ENCODE results near the gene ZNF280B. TPM values are rescaled to one million over a fixed set of nuclear protein-coding genes. Genes with fewer than 3 reads are reported as not detected.
"Not testable (repeated sequence)": the region's sequence is repeated elsewhere in the genome, so short reads cannot be mapped to it uniquely, and the experiment has no call there.

Gene ZNF280B
- total RNA-seq, 1 experiment from 2014 or later: 5.9 TPM

DNA sequence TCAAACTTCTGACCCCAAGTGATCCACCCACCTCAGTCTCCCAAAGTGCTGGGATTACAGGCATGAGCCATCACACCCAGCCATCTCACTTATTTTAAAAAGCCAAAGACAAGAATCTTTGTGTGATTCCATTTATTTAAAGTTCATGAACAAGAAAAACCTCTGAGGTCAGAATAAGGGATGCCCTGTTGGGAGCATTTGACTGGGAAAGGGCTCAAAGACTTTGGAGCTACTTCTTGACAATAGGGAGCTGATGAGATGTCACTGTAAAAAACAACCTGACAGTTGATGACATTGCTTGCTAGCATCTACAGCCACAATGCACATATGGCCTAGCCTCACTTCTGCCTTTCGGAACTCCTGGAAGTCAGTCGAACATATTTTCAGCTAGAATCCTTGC, 5.1 kb upstream of the ZNF280B start:
- H3K4me1 Mint-ChIP-seq: no peaks in the 10 kb centered on the region
- peaks cover 95% of the 10 kb centered on the region for H3K27me3 Mint-ChIP-seq (ENCODE audit: low read depth)
- peaks cover 27% of the 10 kb centered on the region for H3K9me3 Mint-ChIP-seq
- no peak overlapping the region for H3K27ac Mint-ChIP-seq
- no peak for DNase-seq (ENCODE audit: low spot score)
- ATAC-seq: no peak
- ChIA-PET POLR2A (no interaction called here), CTCF (no interaction called here)
- peaks cover 10% of the 10 kb centered on the region for H3K36me3 Mint-ChIP-seq
- no peak overlapping the region for H3K4me3 Mint-ChIP-seq
- TF ChIP-seq, protein P1, sequence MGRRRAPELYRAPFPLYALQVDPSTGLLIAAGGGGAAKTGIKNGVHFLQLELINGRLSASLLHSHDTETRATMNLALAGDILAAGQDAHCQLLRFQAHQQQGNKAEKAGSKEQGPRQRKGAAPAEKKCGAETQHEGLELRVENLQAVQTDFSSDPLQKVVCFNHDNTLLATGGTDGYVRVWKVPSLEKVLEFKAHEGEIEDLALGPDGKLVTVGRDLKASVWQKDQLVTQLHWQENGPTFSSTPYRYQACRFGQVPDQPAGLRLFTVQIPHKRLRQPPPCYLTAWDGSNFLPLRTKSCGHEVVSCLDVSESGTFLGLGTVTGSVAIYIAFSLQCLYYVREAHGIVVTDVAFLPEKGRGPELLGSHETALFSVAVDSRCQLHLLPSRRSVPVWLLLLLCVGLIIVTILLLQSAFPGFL (CRISPR knock-in tag; IDR thresholded peaks at IDR 0.05; ENCODE audit: borderline replicate concordance): no peak
- no peak for TF ChIP-seq HMGA2 (CRISPR knock-in tag; IDR thresholded peaks at IDR 0.05)
- TF ChIP-seq, protein P2, sequence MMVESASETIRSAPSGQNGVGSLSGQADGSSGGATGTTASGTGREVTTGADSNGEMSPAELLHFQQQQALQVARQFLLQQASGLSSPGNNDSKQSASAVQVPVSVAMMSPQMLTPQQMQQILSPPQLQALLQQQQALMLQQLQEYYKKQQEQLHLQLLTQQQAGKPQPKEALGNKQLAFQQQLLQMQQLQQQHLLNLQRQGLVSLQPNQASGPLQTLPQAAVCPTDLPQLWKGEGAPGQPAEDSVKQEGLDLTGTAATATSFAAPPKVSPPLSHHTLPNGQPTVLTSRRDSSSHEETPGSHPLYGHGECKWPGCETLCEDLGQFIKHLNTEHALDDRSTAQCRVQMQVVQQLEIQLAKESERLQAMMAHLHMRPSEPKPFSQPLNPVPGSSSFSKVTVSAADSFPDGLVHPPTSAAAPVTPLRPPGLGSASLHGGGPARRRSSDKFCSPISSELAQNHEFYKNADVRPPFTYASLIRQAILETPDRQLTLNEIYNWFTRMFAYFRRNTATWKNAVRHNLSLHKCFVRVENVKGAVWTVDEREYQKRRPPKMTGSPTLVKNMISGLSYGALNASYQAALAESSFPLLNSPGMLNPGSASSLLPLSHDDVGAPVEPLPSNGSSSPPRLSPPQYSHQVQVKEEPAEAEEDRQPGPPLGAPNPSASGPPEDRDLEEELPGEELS (CRISPR knock-in tag; IDR thresholded peaks at IDR 0.05): no peak
- TF ChIP-seq FOXK1 (CRISPR knock-in tag; IDR thresholded peaks at IDR 0.05): no peak
- TF ChIP-seq, protein P3, sequence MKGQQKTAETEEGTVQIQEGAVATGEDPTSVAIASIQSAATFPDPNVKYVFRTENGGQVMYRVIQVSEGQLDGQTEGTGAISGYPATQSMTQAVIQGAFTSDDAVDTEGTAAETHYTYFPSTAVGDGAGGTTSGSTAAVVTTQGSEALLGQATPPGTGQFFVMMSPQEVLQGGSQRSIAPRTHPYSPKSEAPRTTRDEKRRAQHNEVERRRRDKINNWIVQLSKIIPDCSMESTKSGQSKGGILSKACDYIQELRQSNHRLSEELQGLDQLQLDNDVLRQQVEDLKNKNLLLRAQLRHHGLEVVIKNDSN (CRISPR knock-in tag; IDR thresholded peaks at IDR 0.05): no peak
- no peak for TF ChIP-seq EMX1 (CRISPR knock-in tag; IDR thresholded peaks at IDR 0.05)
- TF ChIP-seq NFYB (CRISPR knock-in tag; conservative IDR thresholded peaks at IDR 0.05; ENCODE audit: low read depth): no peak

DNA sequence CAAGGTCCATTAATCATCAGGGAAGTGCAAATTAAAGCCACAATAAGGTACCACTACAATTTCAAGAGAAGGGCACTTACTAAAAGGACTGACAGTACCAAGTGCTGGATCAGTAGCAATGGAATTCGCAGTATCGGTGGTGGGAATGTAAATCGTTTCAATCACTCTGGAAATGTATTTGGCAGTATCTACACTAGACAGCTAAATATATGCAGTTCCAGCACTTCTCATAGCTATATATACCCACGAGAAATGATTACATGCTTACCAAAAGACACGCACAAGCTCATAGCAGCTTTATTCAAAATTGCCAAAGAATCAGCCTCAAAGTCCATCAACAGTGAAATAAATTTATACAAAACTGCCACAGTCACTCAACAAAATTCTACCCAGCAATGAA, 4.4 kb upstream of the ZNF280B start:
- ATAC-seq: no peak
- Mint-ChIP-seq H3K36me3 (peaks cover 10% of the 10 kb centered on the region), H3K4me1 (peaks cover under 1% of the 10 kb centered on the region; the same call in 1 of the 2 replicates), H3K9me3 (peaks cover 27% of the 10 kb centered on the region), H3K27me3 (ENCODE audit: low read depth) (peaks cover 92% of the 10 kb centered on the region), H3K4me3 (no peak overlapping the region), H3K27ac (no peak overlapping the region)
- POLR2A ChIA-PET: no interaction called here
- CTCF ChIA-PET: no interaction called here
- no peak for DNase-seq (ENCODE audit: low spot score)
- no peak for TF ChIP-seq ZNF232 (CRISPR knock-in tag; IDR thresholded peaks at IDR 0.05)
- no peak for TF ChIP-seq RELA (CRISPR knock-in tag; IDR thresholded peaks at IDR 0.05; ENCODE audit: borderline replicate concordance)
- no peak for TF ChIP-seq JUN (CRISPR knock-in tag; IDR thresholded peaks at IDR 0.05)
- no peak for TF ChIP-seq GABPB1 (CRISPR knock-in tag; IDR thresholded peaks at IDR 0.05)
- no peak for TF ChIP-seq NR1H2 (CRISPR knock-in tag; IDR thresholded peaks at IDR 0.05)
- no peak for TF ChIP-seq ZBTB21 (CRISPR knock-in tag; IDR thresholded peaks at IDR 0.05; ENCODE audit: borderline replicate concordance)

DNA sequence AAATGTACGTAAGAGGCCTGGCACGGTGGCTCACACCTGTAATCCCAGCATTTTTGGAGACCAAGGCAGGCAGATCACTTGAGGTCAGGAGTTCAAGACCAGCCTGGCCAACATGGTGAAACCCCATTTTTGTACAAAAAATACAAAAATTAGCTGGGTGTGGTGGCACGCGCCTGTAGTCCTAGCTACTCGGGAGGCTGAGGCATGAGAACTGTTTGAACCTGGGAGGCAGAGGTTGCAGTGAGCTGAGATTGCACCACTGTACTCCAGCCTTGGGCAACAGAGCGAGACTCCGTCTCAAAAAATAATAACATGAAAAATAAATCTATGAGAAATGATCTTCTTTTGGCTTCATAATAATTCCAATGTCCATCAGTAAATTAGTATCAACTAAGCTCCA, 2.3 kb upstream of the ZNF280B start:
- H3K27me3 Mint-ChIP-seq (ENCODE audit: low read depth): peaks cover 88% of the 10 kb centered on the region
- POLR2A ChIA-PET: not testable (repeated sequence)

DNA sequence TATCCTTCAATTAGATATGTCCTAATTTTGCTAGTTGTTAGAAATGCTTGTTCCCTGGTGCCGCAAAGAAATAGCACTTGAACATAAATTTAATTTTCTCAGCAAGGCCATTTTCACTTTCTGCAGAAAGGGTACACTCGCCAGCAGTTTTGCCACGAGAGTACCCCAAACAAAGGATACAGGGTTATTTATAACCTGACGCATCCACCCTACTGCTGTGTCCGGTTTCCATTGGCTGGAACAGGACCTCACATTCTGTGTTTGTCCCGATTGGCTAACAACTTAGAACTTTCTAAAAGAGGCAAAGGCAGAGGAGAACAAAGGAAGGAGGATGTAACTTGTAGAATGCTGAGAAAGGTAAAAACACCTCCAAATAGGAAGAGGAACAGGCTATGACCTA, 1.4 kb upstream of the ZNF280B start:
- DNase-seq (ENCODE audit: low spot score); H3K4me1 Mint-ChIP-seq; H3K27ac Mint-ChIP-seq; ATAC-seq; H3K4me3 Mint-ChIP-seq; POLR2A ChIA-PET: not testable (repeated sequence)
- Mint-ChIP-seq H3K27me3 (ENCODE audit: low read depth) (peaks cover 81% of the 10 kb centered on the region), H3K36me3 (peaks cover 27% of the 10 kb centered on the region), H3K9me3 (peaks cover 17% of the 10 kb centered on the region)
- CTCF ChIA-PET: interaction anchor here (1.7 to 1.9 kb wide), 3 partner anchors 12 to 67 kb away, joined by 6 to 9 read pairs (median 8); no protein-coding TSS in a partner anchor

More for the DNA sequence above, 2.3 kb upstream of the ZNF280B start:
- not testable (repeated sequence) for DNase-seq (ENCODE audit: low spot score); H3K4me3 Mint-ChIP-seq; ATAC-seq; H3K27ac Mint-ChIP-seq; H3K4me1 Mint-ChIP-seq
- peaks cover 23% of the 10 kb centered on the region for H3K36me3 Mint-ChIP-seq
- CTCF ChIA-PET: interaction anchor here (1.1 kb wide), 1 partner anchor 9 kb away, joined by 6 read pairs; the partner anchor contains the start of gene ZNF280A
- peaks cover 22% of the 10 kb centered on the region for H3K9me3 Mint-ChIP-seq

Data from WTC11 (cell line).